WTC11 (cell line): ENCODE measurements around the gene FAM216A.
A peak's percentile ranks its signal among the peaks of the same experiment; 100 is the strongest.

Experiments used
- ATF2 ChIP-seq: sonication (generic); formaldehyde crosslinking; IDR thresholded peaks from 2 replicates; pipeline ENCODE4 v1.8.1; 2022; ENCODE audit warnings: low read depth, missing genetic modification reagents, borderline replicate concordance
- CREB1 ChIP-seq: sonication (generic); formaldehyde crosslinking; IDR thresholded peaks from 2 replicates; pipeline ENCODE4 v1.8.0; 2023; ENCODE audit warnings: mild to moderate bottlenecking, missing genetic modification reagents
- CREM ChIP-seq: sonication (generic); formaldehyde crosslinking; IDR thresholded peaks from 2 replicates; pipeline ENCODE4 v1.8.1; 2022; ENCODE audit warnings: mild to moderate bottlenecking, missing genetic modification reagents, moderate library complexity
- GRHL2 ChIP-seq: fragments of 250-450 bp; sonication (Bioruptor Pico); IDR thresholded peaks from 2 replicates; pipeline ENCODE4 v1.8.0; 2022; ENCODE audit warnings: mild to moderate bottlenecking, moderate library complexity; ENCODE audit not compliant: insufficient replicate concordance, severe bottlenecking
- IRF2 ChIP-seq: sonication (generic); formaldehyde crosslinking; IDR thresholded peaks from 2 replicates; pipeline ENCODE4 v1.8.0; 2022; ENCODE audit warnings: low read depth, missing genetic modification reagents, borderline replicate concordance
- MAX ChIP-seq: sonication (generic); formaldehyde crosslinking; IDR thresholded peaks from 2 replicates; pipeline ENCODE4 v1.8.0; 2022; ENCODE audit warnings: mild to moderate bottlenecking, missing genetic modification reagents
- RELA ChIP-seq: sonication (generic); formaldehyde crosslinking; IDR thresholded peaks from 2 replicates; pipeline ENCODE4 v1.8.1; 2022; ENCODE audit warnings: missing genetic modification reagents, mild to moderate bottlenecking, borderline replicate concordance
- TEAD1 ChIP-seq: sonication (generic); formaldehyde crosslinking; IDR thresholded peaks from 2 replicates; pipeline ENCODE4 v1.8.0; 2022; ENCODE audit warnings: mild to moderate bottlenecking, missing genetic modification reagents
- ZNF138 ChIP-seq: sonication (generic); formaldehyde crosslinking; conservative IDR thresholded peaks from 2 replicates; pipeline ENCODE4 v1.8.1; 2022; ENCODE audit warnings: mild to moderate bottlenecking, moderate library complexity, missing genetic modification reagents
- TF ChIP-seq, protein P1 (sequence below): fragments of 200-600 bp; IDR thresholded peaks from 2 replicates; pipeline ENCODE4 v1.8.0; 2022; ENCODE audit warnings: antibody characterized with exemption
- TF ChIP-seq, protein P2 (sequence below): sonication (generic); formaldehyde crosslinking; IDR thresholded peaks from 2 replicates; pipeline ENCODE4 v1.8.0; 2023; ENCODE audit warnings: missing genetic modification reagents

- TF ChIP-seq GRHL2 (CRISPR knock-in tag) (no peak), ATF2 (no peak), IRF2 (CRISPR knock-in tag) (no peak), RELA (CRISPR knock-in tag) (no peak), CREM (CRISPR knock-in tag) (peak; percentile 66), CREB1 (CRISPR knock-in tag) (no peak), TEAD1 (CRISPR knock-in tag) (no peak), ZNF138 (CRISPR knock-in tag) (no peak), MAX (peak; percentile 64)
- TF ChIP-seq, protein P1, sequence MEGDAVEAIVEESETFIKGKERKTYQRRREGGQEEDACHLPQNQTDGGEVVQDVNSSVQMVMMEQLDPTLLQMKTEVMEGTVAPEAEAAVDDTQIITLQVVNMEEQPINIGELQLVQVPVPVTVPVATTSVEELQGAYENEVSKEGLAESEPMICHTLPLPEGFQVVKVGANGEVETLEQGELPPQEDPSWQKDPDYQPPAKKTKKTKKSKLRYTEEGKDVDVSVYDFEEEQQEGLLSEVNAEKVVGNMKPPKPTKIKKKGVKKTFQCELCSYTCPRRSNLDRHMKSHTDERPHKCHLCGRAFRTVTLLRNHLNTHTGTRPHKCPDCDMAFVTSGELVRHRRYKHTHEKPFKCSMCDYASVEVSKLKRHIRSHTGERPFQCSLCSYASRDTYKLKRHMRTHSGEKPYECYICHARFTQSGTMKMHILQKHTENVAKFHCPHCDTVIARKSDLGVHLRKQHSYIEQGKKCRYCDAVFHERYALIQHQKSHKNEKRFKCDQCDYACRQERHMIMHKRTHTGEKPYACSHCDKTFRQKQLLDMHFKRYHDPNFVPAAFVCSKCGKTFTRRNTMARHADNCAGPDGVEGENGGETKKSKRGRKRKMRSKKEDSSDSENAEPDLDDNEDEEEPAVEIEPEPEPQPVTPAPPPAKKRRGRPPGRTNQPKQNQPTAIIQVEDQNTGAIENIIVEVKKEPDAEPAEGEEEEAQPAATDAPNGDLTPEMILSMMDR: peak; percentile 50; the same call in 1 of the 2 replicates
- TF ChIP-seq, protein P2, sequence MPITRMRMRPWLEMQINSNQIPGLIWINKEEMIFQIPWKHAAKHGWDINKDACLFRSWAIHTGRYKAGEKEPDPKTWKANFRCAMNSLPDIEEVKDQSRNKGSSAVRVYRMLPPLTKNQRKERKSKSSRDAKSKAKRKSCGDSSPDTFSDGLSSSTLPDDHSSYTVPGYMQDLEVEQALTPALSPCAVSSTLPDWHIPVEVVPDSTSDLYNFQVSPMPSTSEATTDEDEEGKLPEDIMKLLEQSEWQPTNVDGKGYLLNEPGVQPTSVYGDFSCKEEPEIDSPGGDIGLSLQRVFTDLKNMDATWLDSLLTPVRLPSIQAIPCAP (CRISPR knock-in tag): no peak
Observed at GRCh38 chr12:110449799-110450497, 18.7 kb upstream of the FAM216A start, which contains the start of gene ARPC3.
